ENCODE results near the gene SLC47A2. TPM values are rescaled to one million over a fixed set of nuclear protein-coding genes. Genes with fewer than 3 reads are reported as not detected.

Gene SLC47A2
- total RNA-seq, 1 experiment from 2014 or later = 38.9 TPM

DNA sequence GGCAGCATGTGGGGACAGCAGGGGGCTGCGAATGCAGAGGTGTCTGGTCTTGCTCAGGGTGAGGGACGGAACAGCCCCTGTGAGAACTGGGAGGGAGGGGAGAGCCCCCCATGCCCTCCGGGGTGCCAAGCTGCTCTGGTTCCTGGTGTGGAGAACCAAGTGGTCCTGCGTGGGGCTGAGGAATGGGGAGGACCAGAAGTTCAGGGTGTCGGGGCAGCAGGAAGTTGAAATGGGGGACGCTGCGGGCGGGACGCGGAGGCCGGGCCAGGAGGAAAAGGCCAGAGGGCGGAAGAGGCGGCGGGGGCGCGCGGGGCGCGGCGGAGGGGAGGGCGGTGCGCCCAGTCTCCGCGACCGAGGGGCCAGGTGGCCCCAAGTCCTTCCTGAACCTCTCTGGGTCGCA, 28.1 kb upstream of the SLC47A2 start:
- ChIA-PET CTCF (no interaction called here), POLR2A (ENCODE audit: unreplicated experiment) (no interaction called here)
- Histone ChIP-seq H3K4me2 (no peak overlapping the region), H3K27me3 (ENCODE audit: insufficient read depth, low read depth) (no peaks in the 10 kb centered on the region), H3K36me3 (ENCODE audit: low read depth) (peaks cover 3% of the 10 kb centered on the region; the same call in 1 of the 2 replicates), H3K27ac (no peak overlapping the region), H3K79me2 (ENCODE audit: low read depth) (peaks cover 27% of the 10 kb centered on the region), H4K20me1 (ENCODE audit: insufficient read depth) (no peaks in the 10 kb centered on the region), H3K9me3 (ENCODE audit: insufficient read depth, low read depth) (no peaks in the 10 kb centered on the region), H2AFZ (no peak overlapping the region), H3K4me3 (no peak overlapping the region), H3K9me2 (ENCODE audit: insufficient read depth) (no peaks in the 10 kb centered on the region), H3F3A (ENCODE audit: insufficient read depth, low read depth) (peaks cover 51% of the 10 kb centered on the region), H3K4me1 (replicated peaks; ENCODE audit: insufficient read depth) (peaks cover 39% of the 10 kb centered on the region)
- DNase-seq = no peak
- no peak for TF ChIP-seq EZH2 (IDR thresholded peaks at IDR 0.05; ENCODE audit: low read depth)
- TF ChIP-seq, protein P1, sequence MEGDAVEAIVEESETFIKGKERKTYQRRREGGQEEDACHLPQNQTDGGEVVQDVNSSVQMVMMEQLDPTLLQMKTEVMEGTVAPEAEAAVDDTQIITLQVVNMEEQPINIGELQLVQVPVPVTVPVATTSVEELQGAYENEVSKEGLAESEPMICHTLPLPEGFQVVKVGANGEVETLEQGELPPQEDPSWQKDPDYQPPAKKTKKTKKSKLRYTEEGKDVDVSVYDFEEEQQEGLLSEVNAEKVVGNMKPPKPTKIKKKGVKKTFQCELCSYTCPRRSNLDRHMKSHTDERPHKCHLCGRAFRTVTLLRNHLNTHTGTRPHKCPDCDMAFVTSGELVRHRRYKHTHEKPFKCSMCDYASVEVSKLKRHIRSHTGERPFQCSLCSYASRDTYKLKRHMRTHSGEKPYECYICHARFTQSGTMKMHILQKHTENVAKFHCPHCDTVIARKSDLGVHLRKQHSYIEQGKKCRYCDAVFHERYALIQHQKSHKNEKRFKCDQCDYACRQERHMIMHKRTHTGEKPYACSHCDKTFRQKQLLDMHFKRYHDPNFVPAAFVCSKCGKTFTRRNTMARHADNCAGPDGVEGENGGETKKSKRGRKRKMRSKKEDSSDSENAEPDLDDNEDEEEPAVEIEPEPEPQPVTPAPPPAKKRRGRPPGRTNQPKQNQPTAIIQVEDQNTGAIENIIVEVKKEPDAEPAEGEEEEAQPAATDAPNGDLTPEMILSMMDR (conservative IDR thresholded peaks at IDR 0.05) = no peak
- BruUV-seq (replicated peaks) = no TSS peak
- intact Hi-C loops (cut with micrococcal nuclease; ENCODE audit: unreplicated experiment) = no loop called here

DNA sequence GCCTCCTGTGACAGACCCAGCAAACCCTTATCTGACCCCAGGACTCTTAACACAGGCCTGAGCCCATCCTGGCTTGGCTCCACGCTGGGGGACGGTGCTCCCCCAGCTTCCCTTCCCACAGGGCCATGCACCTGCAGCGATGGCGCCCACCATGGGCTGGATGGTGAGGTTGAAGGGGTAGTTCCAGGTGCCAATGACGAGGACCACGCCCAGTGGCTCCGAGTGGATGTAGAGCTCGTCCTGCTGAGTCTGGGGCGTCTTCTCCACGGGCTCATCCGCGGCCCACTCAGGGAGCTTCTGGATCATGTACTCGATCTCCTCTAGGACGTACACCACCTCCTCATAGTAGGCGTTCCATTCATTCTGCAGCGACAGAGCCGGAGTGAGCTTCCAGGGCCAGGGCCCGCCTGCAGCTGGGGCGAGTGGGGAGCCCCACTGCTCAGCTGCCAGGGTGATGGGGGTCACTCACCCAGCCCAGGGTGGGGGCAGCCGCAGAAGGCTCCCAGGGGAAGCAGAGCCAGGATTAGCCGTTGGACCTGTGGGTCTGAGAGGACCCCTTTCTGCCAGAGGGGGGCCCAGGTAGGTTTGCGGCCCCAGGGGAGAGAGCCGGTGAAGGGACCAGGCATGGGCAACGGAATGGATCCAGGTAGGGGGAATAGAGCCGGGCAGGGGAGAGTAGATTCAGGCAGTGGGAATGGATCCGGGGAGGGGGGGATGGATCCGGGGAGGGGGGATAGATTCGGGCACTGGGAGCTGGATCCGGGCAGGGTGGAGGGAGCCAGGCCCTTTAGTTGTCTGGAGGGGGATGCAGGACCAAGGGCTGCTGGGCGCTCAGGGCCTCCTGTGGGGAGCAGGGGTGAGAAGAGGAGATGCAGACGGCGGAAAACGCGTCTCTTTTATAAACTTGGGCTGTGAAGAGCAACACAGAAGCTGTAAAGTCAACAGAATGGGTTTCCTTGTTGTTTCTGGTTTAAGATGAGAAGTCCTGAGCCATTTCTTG, 27.0 kb upstream of the SLC47A2 start:
- H3F3A ChIP-seq (ENCODE audit: insufficient read depth, low read depth) = peaks cover 45% of the 10 kb centered on the region
- intact Hi-C loops (cut with micrococcal nuclease; ENCODE audit: unreplicated experiment) = no loop called here
- DNase-seq = no peak
- H3K79me2 ChIP-seq (ENCODE audit: low read depth) = peaks cover 27% of the 10 kb centered on the region
- peaks cover 3% of the 10 kb centered on the region; the same call in 1 of the 2 replicates for H3K36me3 ChIP-seq (ENCODE audit: low read depth)
- no peak for TF ChIP-seq EZH2 (IDR thresholded peaks at IDR 0.05; ENCODE audit: low read depth)
- TF ChIP-seq, protein P1 (conservative IDR thresholded peaks at IDR 0.05) = no peak
- H3K9me3 ChIP-seq (ENCODE audit: insufficient read depth, low read depth) = no peaks in the 10 kb centered on the region
- no peak overlapping the region for H3K27ac ChIP-seq
- no TSS peak for BruUV-seq (replicated peaks)
- ChIA-PET CTCF (no interaction called here), POLR2A (ENCODE audit: unreplicated experiment) (interaction anchor here (1.3 kb wide), 1 partner anchor 9 kb away, joined by 7 read pairs; no protein-coding TSS in a partner anchor)
- H2AFZ ChIP-seq = no peak overlapping the region
- H3K9me2 ChIP-seq (ENCODE audit: insufficient read depth) = no peaks in the 10 kb centered on the region
- H4K20me1 ChIP-seq (ENCODE audit: insufficient read depth) = no peaks in the 10 kb centered on the region
- H3K4me1 ChIP-seq (replicated peaks; ENCODE audit: insufficient read depth) = peaks cover 28% of the 10 kb centered on the region
- no peak overlapping the region for H3K4me3 ChIP-seq
- H3K27me3 ChIP-seq (ENCODE audit: insufficient read depth, low read depth) = no peaks in the 10 kb centered on the region
- H3K4me2 ChIP-seq = no peak overlapping the region

DNA sequence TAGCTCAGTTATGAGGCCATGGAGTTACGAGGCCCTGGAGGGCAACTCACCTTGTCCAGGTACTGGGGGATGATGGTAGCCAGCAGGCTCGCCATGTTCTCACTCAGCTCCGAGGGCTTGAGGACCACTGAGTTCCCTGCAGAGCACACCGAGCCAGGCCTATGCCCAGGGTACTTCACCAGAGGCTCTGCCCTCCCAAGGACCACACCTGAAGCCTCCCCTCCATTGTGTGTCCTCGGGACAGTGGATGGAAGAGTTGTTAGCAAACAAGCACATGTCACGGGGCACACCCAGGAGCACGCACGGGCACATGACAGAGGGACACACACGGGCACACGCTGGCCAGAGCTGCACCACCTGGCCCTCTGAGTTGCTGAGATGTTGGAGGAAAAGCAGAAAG, 26.1 kb upstream of the SLC47A2 start:
- Histone ChIP-seq H3K27me3 (ENCODE audit: insufficient read depth, low read depth) (no peaks in the 10 kb centered on the region), H3K4me2 (no peak overlapping the region), H3K4me1 (replicated peaks; ENCODE audit: insufficient read depth) (peaks cover 23% of the 10 kb centered on the region), H3K36me3 (ENCODE audit: low read depth) (peaks cover 3% of the 10 kb centered on the region), H3K4me3 (no peak overlapping the region), H4K20me1 (ENCODE audit: insufficient read depth) (no peaks in the 10 kb centered on the region), H3F3A (ENCODE audit: insufficient read depth, low read depth) (peaks cover 42% of the 10 kb centered on the region), H2AFZ (no peak overlapping the region), H3K27ac (no peak overlapping the region), H3K9me2 (ENCODE audit: insufficient read depth) (no peaks in the 10 kb centered on the region), H3K9me3 (ENCODE audit: insufficient read depth, low read depth) (no peaks in the 10 kb centered on the region), H3K79me2 (ENCODE audit: low read depth) (peaks cover 21% of the 10 kb centered on the region)
- no TSS peak for BruUV-seq (replicated peaks)
- POLR2A ChIA-PET (ENCODE audit: unreplicated experiment) = interaction anchor here (1.3 kb wide), 1 partner anchor 10 kb away, joined by 7 read pairs; no protein-coding TSS in a partner anchor
- TF ChIP-seq EZH2 (IDR thresholded peaks at IDR 0.05; ENCODE audit: low read depth) = no peak
- DNase-seq = no peak
- intact Hi-C loops (cut with micrococcal nuclease; ENCODE audit: unreplicated experiment) = no loop called here
- CTCF ChIA-PET = no interaction called here
